ENCODE measurements around the gene MAP4. TPM values are rescaled to one million over a fixed set of nuclear protein-coding genes. Genes with fewer than 3 reads are reported as not detected.
"Not testable (repeated sequence)": the region's sequence is repeated elsewhere in the genome, so short reads cannot be mapped to it uniquely, and the experiment has no call there.

The MAP4 gene
- total and polyA plus RNA-seq, 2 of the 13 experiments (the other 11 are each of a cell fraction or from before 2014, with no cell fraction given) = 33.1 to 38.7 TPM

GRCh38 chr3:48012659-48013058 is 3.6 kb downstream of the MAP4 start:
- BruUV-seq (replicated peaks) = no TSS peak
- H2AFZ ChIP-seq (ENCODE audit: low read length) = no peak overlapping the region
- intact Hi-C loops (cut with micrococcal nuclease; ENCODE audit: unreplicated experiment) (no loop called here), in situ Hi-C loops (cut with HindIII; ENCODE audit: extremely low pct_ligation_motif_present, low pct_unique_long_range_greater_than_20kb) (no loop called here)
- FAIRE-seq (no peak), DNase-seq (ENCODE audit: low spot score) (no peak), ATAC-seq (no peak)
- TF ChIP-seq POGZ (CRISPR knock-in tag; IDR thresholded peaks at IDR 0.05) = no peak
- TF ChIP-seq ZNF3 (CRISPR knock-in tag; IDR thresholded peaks at IDR 0.05) = no peak
- TF ChIP-seq ZNF761 (CRISPR knock-in tag; conservative IDR thresholded peaks at IDR 0.05) = no peak
- TF ChIP-seq ZKSCAN8 (CRISPR knock-in tag; IDR thresholded peaks at IDR 0.05; ENCODE audit: borderline replicate concordance) = no peak
- TF ChIP-seq MNT (IDR thresholded peaks at IDR 0.05) = no peak
- no peak for TF ChIP-seq SNAPC4 (CRISPR knock-in tag; IDR thresholded peaks at IDR 0.05)
- TF ChIP-seq CBX2 (IDR thresholded peaks at IDR 0.05; ENCODE audit: low read depth, low read length) = no peak
- TF ChIP-seq CBX2 (CRISPR knock-in tag; IDR thresholded peaks at IDR 0.05; ENCODE audit: low read depth) = no peak
- no peak for TF ChIP-seq ZNF20 (CRISPR knock-in tag; IDR thresholded peaks at IDR 0.05)
- no peak for TF ChIP-seq NCOR1 (IDR thresholded peaks at IDR 0.05; ENCODE audit: borderline replicate concordance, low read length)
- TF ChIP-seq SUZ12 (IDR thresholded peaks at IDR 0.05; ENCODE audit: low read depth, low read length) = no peak
- no peak for TF ChIP-seq ATF7 (IDR thresholded peaks at IDR 0.05)
- no peak for TF ChIP-seq ATF7 (CRISPR knock-in tag; IDR thresholded peaks at IDR 0.05)
- TF ChIP-seq ZFY (CRISPR knock-in tag; IDR thresholded peaks at IDR 0.05) = no peak
- H3K27ac ChIP-seq (ENCODE audit: extremely low read length, insufficient read depth, low read length) = peak overlapping the region; percentile 53
- no peak overlapping the region for H3K4me2 ChIP-seq (ENCODE audit: low read depth, low read length)
- H3K4me3 ChIP-seq (replicated peaks in 1 of 3; ENCODE audit: insufficient read depth in 1 of 3, low read depth in 2 of 3, low read length in 3 of 3) = no peak overlapping the region
- H3K9me3 ChIP-seq (ENCODE audit: low read length) = no peaks in the 10 kb centered on the region
- peaks cover 18% of the 10 kb centered on the region for H4K20me1 ChIP-seq (ENCODE audit: insufficient read depth, low read length)
- H3K27me3 ChIP-seq (ENCODE audit: control insufficient read depth in 1 of 2, insufficient read depth in 2 of 2, low read length in 2 of 2) = no peaks in the 10 kb centered on the region
- no peak overlapping the region for H3K9ac ChIP-seq (ENCODE audit: insufficient read depth, low read depth, low read length)
- H3K79me2 ChIP-seq (ENCODE audit: insufficient read depth, low read length) = peaks cover 70% of the 10 kb centered on the region
- ChIA-PET POLR2A (interaction anchor here (2.4 kb wide), 1 partner anchor 27 kb away, joined by 9 read pairs; no protein-coding TSS in a partner anchor), CTCF (ENCODE audit: low intra/inter-chr PET ratio, low total read pairs) (no interaction called here)
- 86% methylated on average over 2 of the region's 2 CpGs for WGBS (ENCODE audit: low lambda C conversion rate)
- peaks cover 3 to 8% of the 10 kb centered on the region in 2 experiments; a peak in 3 of 5 replicates for H3K36me3 ChIP-seq (replicated peaks in 1 of 2; ENCODE audit: control insufficient read depth in 1 of 2, insufficient read depth in 2 of 2, low read length in 2 of 2)
- H3K4me1 ChIP-seq (ENCODE audit: insufficient read depth, low read length) = peaks cover 70% of the 10 kb centered on the region

- BruUV-seq (replicated peaks); H3K27me3 ChIP-seq (ENCODE audit: control insufficient read depth in 1 of 2, insufficient read depth in 2 of 2, low read length in 2 of 2); H3K4me2 ChIP-seq (ENCODE audit: low read depth, low read length); POLR2A ChIA-PET; H3K4me3 ChIP-seq (replicated peaks in 1 of 3; ENCODE audit: insufficient read depth in 1 of 3, low read depth in 2 of 3, low read length in 3 of 3); H3K9me3 ChIP-seq (ENCODE audit: low read length); H3K36me3 ChIP-seq (replicated peaks in 1 of 2; ENCODE audit: control insufficient read depth in 1 of 2, insufficient read depth in 2 of 2, low read length in 2 of 2); H3K9ac ChIP-seq (ENCODE audit: insufficient read depth, low read depth, low read length); H4K20me1 ChIP-seq (ENCODE audit: insufficient read depth, low read length); H2AFZ ChIP-seq (ENCODE audit: low read length); ATAC-seq; intact Hi-C loops (cut with micrococcal nuclease; ENCODE audit: unreplicated experiment); in situ Hi-C loops (cut with HindIII; ENCODE audit: extremely low pct_ligation_motif_present, low pct_unique_long_range_greater_than_20kb); FAIRE-seq; H3K27ac ChIP-seq (ENCODE audit: extremely low read length, insufficient read depth, low read length); DNase-seq (ENCODE audit: low spot score); CTCF ChIA-PET (ENCODE audit: low intra/inter-chr PET ratio, low total read pairs): not testable (repeated sequence)
- H3K4me1 ChIP-seq (ENCODE audit: insufficient read depth, low read length) = peaks cover 24% of the 10 kb centered on the region
- H3K79me2 ChIP-seq (ENCODE audit: insufficient read depth, low read length) = peaks cover 35% of the 10 kb centered on the region
- whole genome bisulfite sequencing (ENCODE audit: low lambda C conversion rate) = 94% methylated on average over 5 of the region's 6 CpGs
These were observed 8.2 kb downstream of the MAP4 start for GRCh38 chr3:48008066-48008465.
